ENCODE measurements around the gene INHA. TPM values are rescaled to one million over a fixed set of nuclear protein-coding genes. Genes with fewer than 3 reads are reported as not detected.

Gene INHA
- total and polyA plus RNA-seq, 2 donors (not counting 1 experiment from before 2014, with no cell fraction given), result not detected

GRCh38 chr2:219531639-219532377 lies 40.3 kb upstream of the INHA start:
- Mint-ChIP-seq H3K4me1 (peaks cover 3% of the 10 kb centered on the region), H3K4me3 (no peak overlapping the region), H3K9me3 (ENCODE audit: insufficient read depth) (no peaks in the 10 kb centered on the region), H3K27ac (no peak overlapping the region), H3K27me3 (peaks cover 60% of the 10 kb centered on the region)
- H2AFZ ChIP-seq (ENCODE audit: insufficient read depth, low read depth, low read length, poor library complexity, severe bottlenecking), result no peak overlapping the region
- H3K4me2 ChIP-seq (replicated peaks; ENCODE audit: low read depth, low read length, poor library complexity, severe bottlenecking), result no peak overlapping the region
- intact Hi-C loops (cut with micrococcal nuclease), result no loop called here
- peaks cover 0 to 54% (median 18%) of the 10 kb centered on the region in 4 experiments for H3K27me3 ChIP-seq (replicated peaks in 1 of 4; ENCODE audit: control extremely low read depth in 1 of 4, control insufficient read depth in 3 of 4, insufficient read depth in 4 of 4, low read length in 3 of 4)
- POLR2A ChIA-PET, result no interaction called here
- H3K79me2 ChIP-seq (ENCODE audit: control insufficient read depth, insufficient read depth, low read length), result no peaks in the 10 kb centered on the region
- no peaks in the 10 kb centered on the region for H4K20me1 ChIP-seq (ENCODE audit: control insufficient read depth, insufficient read depth, low read length, poor library complexity, severe bottlenecking)
- H3K27ac ChIP-seq (ENCODE audit: low read length in 2 of 2), result no peak overlapping the region
- ATAC-seq (ENCODE audit: low read depth) (no peak), DNase-seq (no peak)
- 78% methylated on average over 14 of the region's 20 CpGs for WGBS (ENCODE audit: insufficient coverage)
- H3K9me3 ChIP-seq (ENCODE audit: control extremely low read depth in 1 of 3, control insufficient read depth in 2 of 3, insufficient read depth in 1 of 3, low read length in 2 of 3), result no peaks in the 10 kb centered on the region
- H3K4me1 ChIP-seq (ENCODE audit: control insufficient read depth in 2 of 2, insufficient read depth in 2 of 2, low read length in 2 of 2), result peaks cover 4 to 5% of the 10 kb centered on the region in 2 donors
- no peaks in the 10 kb centered on the region for H3K36me3 ChIP-seq (replicated peaks in 1 of 2; ENCODE audit: control extremely low read depth in 1 of 2, control insufficient read depth in 1 of 2, extremely low read depth in 1 of 2, insufficient read depth in 2 of 2, low read length in 1 of 2)
- H3K9ac ChIP-seq (ENCODE audit: low read length), result no peak overlapping the region
- no peak for TF ChIP-seq CTCF (IDR thresholded peaks at IDR 0.05)
- TF ChIP-seq EZH2 (IDR thresholded peaks at IDR 0.05; ENCODE audit: borderline replicate concordance, insufficient read depth, low read depth, low read length, poor library complexity, severe bottlenecking), result no peak
- no peak overlapping the region for H3K4me3 ChIP-seq (ENCODE audit: control extremely low read depth in 1 of 5, extremely low read depth in 1 of 5, insufficient read depth in 1 of 5, low read depth in 2 of 5, low read length in 4 of 5)
- CTCF ChIA-PET, result interaction anchor here (0.8 to 8.8 kb wide), 11 partner anchors 9 to 473 kb away, joined by 3 to 146 read pairs (median 10); partner anchors contain the start of gene GMPPA

- no peaks in the 10 kb centered on the region for H3K9me3 Mint-ChIP-seq (ENCODE audit: insufficient read depth)
- WGBS (ENCODE audit: insufficient coverage), result 92% methylated on average over 7 of the region's 8 CpGs
- no peak overlapping the region for H3K4me3 Mint-ChIP-seq
- no peak for DNase-seq
- peaks cover 3% of the 10 kb centered on the region for H3K4me1 Mint-ChIP-seq
- peaks cover 57% of the 10 kb centered on the region for H3K27me3 Mint-ChIP-seq
- Histone ChIP-seq H3K4me1 (ENCODE audit: control insufficient read depth in 2 of 2, insufficient read depth in 2 of 2, low read length in 2 of 2) (peaks cover 4 to 5% of the 10 kb centered on the region in 2 donors), H3K9me3 (ENCODE audit: control extremely low read depth in 1 of 3, control insufficient read depth in 2 of 3, insufficient read depth in 1 of 3, low read length in 2 of 3) (no peaks in the 10 kb centered on the region), H3K36me3 (replicated peaks in 1 of 2; ENCODE audit: control extremely low read depth in 1 of 2, control insufficient read depth in 1 of 2, extremely low read depth in 1 of 2, insufficient read depth in 2 of 2, low read length in 1 of 2) (no peaks in the 10 kb centered on the region), H3K4me2 (replicated peaks; ENCODE audit: low read depth, low read length, poor library complexity, severe bottlenecking) (no peak overlapping the region), H3K27me3 (replicated peaks in 1 of 4; ENCODE audit: control extremely low read depth in 1 of 4, control insufficient read depth in 3 of 4, insufficient read depth in 4 of 4, low read length in 3 of 4) (peaks cover 0 to 52% (median 18%) of the 10 kb centered on the region in 4 experiments), H3K79me2 (ENCODE audit: control insufficient read depth, insufficient read depth, low read length) (no peaks in the 10 kb centered on the region), H3K27ac (ENCODE audit: low read length in 2 of 2) (no peak overlapping the region), H3K4me3 (ENCODE audit: control extremely low read depth in 1 of 5, extremely low read depth in 1 of 5, insufficient read depth in 1 of 5, low read depth in 2 of 5, low read length in 4 of 5) (no peak overlapping the region), H4K20me1 (ENCODE audit: control insufficient read depth, insufficient read depth, low read length, poor library complexity, severe bottlenecking) (no peaks in the 10 kb centered on the region), H2AFZ (ENCODE audit: insufficient read depth, low read depth, low read length, poor library complexity, severe bottlenecking) (no peak overlapping the region), H3K9ac (ENCODE audit: low read length) (no peak overlapping the region)
- no peak for ATAC-seq (ENCODE audit: low read depth)
- intact Hi-C loops (cut with micrococcal nuclease), result no loop called here
- ChIA-PET POLR2A (no interaction called here), CTCF (interaction anchor here (0.9 to 8.8 kb wide), 4 partner anchors 9 to 72 kb away, joined by 3 to 146 read pairs (median 63); partner anchors contain the start of gene GMPPA)
- no peak overlapping the region for H3K27ac Mint-ChIP-seq
- TF ChIP-seq CTCF (IDR thresholded peaks at IDR 0.05), result no peak
- no peak for TF ChIP-seq EZH2 (IDR thresholded peaks at IDR 0.05; ENCODE audit: borderline replicate concordance, insufficient read depth, low read depth, low read length, poor library complexity, severe bottlenecking)
Observed at GRCh38 chr2:219532378-219532649, 39.8 kb upstream of the INHA start.

All from B cell (primary cell).